Measurements from ENCODE around the gene FADS6.
A peak's percentile ranks its signal among the peaks of the same experiment; 100 is the strongest.

Gene FADS6

GRCh38 chr17:74859459-74860228 lies 33.8 kb downstream of the FADS6 start, which contains the start of gene GRIN2C:
TSS of gene GRIN2C (minus strand) at chr17:74859885. CDS start at chr17:74855092, 4,793 bp downstream.
- peaks cover 66% of the 10 kb centered on the region for H3K27me3 ChIP-seq (ENCODE audit: insufficient read depth, low read length)
- no peak within 1 kb of the TSS for H3K27ac ChIP-seq (ENCODE audit: low read depth, low read length)
- no peaks in the 10 kb centered on the region for H3K36me3 ChIP-seq (ENCODE audit: insufficient read depth, low read length)
- no peaks in the 10 kb centered on the region for H3K79me2 ChIP-seq (ENCODE audit: control insufficient read depth, insufficient read depth, low read length, unreplicated experiment)
- H2AFZ ChIP-seq (ENCODE audit: low read length, unreplicated experiment) = no peak within 1 kb of the TSS
- peaks cover 7% of the 10 kb centered on the region for H3K4me1 ChIP-seq (ENCODE audit: control insufficient read depth, insufficient read depth, low read length, unreplicated experiment)
- 0 out of 2 replicates have a peak within 1 kb of the TSS, but pooled peaks have one; percentile 9 for H3K4me3 ChIP-seq (ENCODE audit: low read depth, low read length)

DNA sequence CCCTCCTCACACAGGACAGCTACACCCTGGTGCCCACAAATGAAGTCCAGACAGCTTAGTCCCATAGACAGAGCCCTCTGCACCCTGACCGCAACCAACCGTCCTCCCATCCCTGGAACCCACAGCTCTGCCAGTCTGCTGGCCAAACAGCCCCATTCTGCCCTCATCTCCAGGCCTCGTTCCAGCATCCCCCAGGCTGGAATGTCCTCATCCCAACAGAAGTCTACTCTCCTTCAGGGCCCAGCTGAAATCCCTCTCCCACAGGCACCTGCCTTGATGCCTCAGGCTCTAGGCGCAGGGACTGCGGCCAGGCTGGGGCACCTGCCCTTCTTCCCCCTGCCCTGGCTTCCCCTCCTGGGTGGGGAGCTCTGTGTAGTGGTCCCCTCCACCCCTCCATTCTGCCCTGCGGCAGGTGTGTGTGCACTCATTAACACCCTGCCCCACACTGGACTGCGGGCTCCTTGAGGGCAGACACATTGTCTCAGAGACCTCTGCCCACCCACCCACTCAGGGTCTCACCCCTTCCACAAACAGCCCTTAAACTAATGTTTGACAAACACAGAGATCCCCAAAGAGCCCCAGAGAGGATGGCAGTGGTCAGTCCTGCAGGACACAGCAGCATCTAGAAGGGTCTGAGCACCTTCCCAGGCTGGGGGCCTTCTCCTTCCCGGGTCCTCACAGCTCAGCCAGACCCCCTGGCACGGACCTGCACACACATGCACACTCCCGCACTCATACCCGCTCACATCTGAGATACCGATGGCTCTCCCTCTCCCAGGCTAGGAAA lies 34.6 kb downstream of the FADS6 start:
- Histone ChIP-seq H3K36me3 (ENCODE audit: insufficient read depth, low read length) (no peaks in the 10 kb centered on the region), H3K27me3 (ENCODE audit: insufficient read depth, low read length) (peaks cover 74% of the 10 kb centered on the region), H3K27ac (ENCODE audit: low read depth, low read length) (no peak overlapping the region), H3K4me3 (ENCODE audit: low read depth, low read length) (no peak overlapping the region), H3K4me1 (ENCODE audit: control insufficient read depth, insufficient read depth, low read length, unreplicated experiment) (peaks cover 7% of the 10 kb centered on the region), H3K79me2 (ENCODE audit: control insufficient read depth, insufficient read depth, low read length, unreplicated experiment) (no peaks in the 10 kb centered on the region), H2AFZ (ENCODE audit: low read length, unreplicated experiment) (no peak overlapping the region)

GRCh38 chr17:74857191-74857590 lies 36.2 kb downstream of the FADS6 start:
- no peak overlapping the region for H3K27ac ChIP-seq (ENCODE audit: low read depth, low read length)
- no peak overlapping the region for H2AFZ ChIP-seq (ENCODE audit: low read length, unreplicated experiment)
- no peaks in the 10 kb centered on the region for H3K79me2 ChIP-seq (ENCODE audit: control insufficient read depth, insufficient read depth, low read length, unreplicated experiment)
- peaks cover 7% of the 10 kb centered on the region for H3K4me1 ChIP-seq (ENCODE audit: control insufficient read depth, insufficient read depth, low read length, unreplicated experiment)
- peaks cover 87% of the 10 kb centered on the region for H3K27me3 ChIP-seq (ENCODE audit: insufficient read depth, low read length)
- H3K36me3 ChIP-seq (ENCODE audit: insufficient read depth, low read length) = no peaks in the 10 kb centered on the region
- H3K4me3 ChIP-seq (ENCODE audit: low read depth, low read length) = no peak overlapping the region

GRCh38 chr17:74856112-74856511 lies 37.3 kb downstream of the FADS6 start:
- peaks cover 89% of the 10 kb centered on the region for H3K27me3 ChIP-seq (ENCODE audit: insufficient read depth, low read length)
- no peak overlapping the region for H3K27ac ChIP-seq (ENCODE audit: low read depth, low read length)
- H2AFZ ChIP-seq (ENCODE audit: low read length, unreplicated experiment) = no peak overlapping the region
- no peaks in the 10 kb centered on the region for H3K79me2 ChIP-seq (ENCODE audit: control insufficient read depth, insufficient read depth, low read length, unreplicated experiment)
- peaks cover 2% of the 10 kb centered on the region for H3K4me1 ChIP-seq (ENCODE audit: control insufficient read depth, insufficient read depth, low read length, unreplicated experiment)
- no peak overlapping the region for H3K4me3 ChIP-seq (ENCODE audit: low read depth, low read length)
- no peaks in the 10 kb centered on the region for H3K36me3 ChIP-seq (ENCODE audit: insufficient read depth, low read length)

DNA sequence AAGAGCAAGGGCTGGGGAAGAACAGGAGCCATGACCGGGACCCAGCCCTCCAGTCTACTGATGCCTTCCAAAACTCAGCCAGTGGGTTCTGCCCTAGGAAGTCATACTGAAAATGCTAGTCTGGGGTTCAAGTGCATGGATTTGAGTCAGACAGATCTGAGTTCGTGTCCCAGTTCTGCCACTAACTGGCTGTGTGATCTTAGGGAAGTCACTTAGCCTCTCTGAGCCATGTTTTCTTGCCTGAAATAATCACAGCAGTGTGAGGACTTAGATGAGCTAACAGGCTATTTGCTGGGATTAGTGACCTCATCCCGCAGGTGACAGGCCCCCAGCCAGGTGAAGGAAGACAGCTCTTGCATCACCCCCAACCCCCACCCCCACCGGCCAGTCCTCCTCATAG lies 38.1 kb downstream of the FADS6 start:
- no peaks in the 10 kb centered on the region for H3K36me3 ChIP-seq (ENCODE audit: insufficient read depth, low read length)
- no peaks in the 10 kb centered on the region for H3K4me1 ChIP-seq (ENCODE audit: control insufficient read depth, insufficient read depth, low read length, unreplicated experiment)
- no peak overlapping the region for H3K4me3 ChIP-seq (ENCODE audit: low read depth, low read length)
- H3K27ac ChIP-seq (ENCODE audit: low read depth, low read length) = no peak overlapping the region
- H3K79me2 ChIP-seq (ENCODE audit: control insufficient read depth, insufficient read depth, low read length, unreplicated experiment) = no peaks in the 10 kb centered on the region
- H2AFZ ChIP-seq (ENCODE audit: low read length, unreplicated experiment) = no peak overlapping the region
- H3K27me3 ChIP-seq (ENCODE audit: insufficient read depth, low read length) = peaks cover 88% of the 10 kb centered on the region

DNA sequence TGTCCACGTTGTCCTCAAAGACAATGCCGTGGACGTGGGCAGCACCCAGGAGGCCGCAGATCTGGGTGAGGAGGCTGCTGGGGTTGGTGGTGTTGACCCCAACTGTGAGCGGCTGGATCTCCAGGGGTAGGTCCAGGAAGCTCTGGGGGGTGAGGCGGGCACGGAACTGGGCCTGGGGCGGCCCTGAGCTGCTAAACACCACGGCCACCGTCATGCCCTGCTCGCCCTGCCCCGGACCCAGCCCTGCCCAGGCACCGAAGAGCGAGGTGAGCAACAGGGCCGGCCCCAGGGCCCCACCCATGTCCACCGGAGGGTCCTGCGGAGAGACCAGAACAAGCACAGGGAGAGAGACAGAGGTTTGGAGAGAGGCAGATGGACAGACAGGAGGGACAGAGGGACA lies 38.6 kb downstream of the FADS6 start:
- Histone ChIP-seq H3K36me3 (ENCODE audit: insufficient read depth, low read length) (no peaks in the 10 kb centered on the region), H3K4me1 (ENCODE audit: control insufficient read depth, insufficient read depth, low read length, unreplicated experiment) (no peaks in the 10 kb centered on the region), H3K4me3 (ENCODE audit: low read depth, low read length) (no peak overlapping the region), H3K79me2 (ENCODE audit: control insufficient read depth, insufficient read depth, low read length, unreplicated experiment) (no peaks in the 10 kb centered on the region), H3K27ac (ENCODE audit: low read depth, low read length) (no peak overlapping the region), H3K27me3 (ENCODE audit: insufficient read depth, low read length) (peaks cover 83% of the 10 kb centered on the region), H2AFZ (ENCODE audit: low read length, unreplicated experiment) (no peak overlapping the region)

DNA sequence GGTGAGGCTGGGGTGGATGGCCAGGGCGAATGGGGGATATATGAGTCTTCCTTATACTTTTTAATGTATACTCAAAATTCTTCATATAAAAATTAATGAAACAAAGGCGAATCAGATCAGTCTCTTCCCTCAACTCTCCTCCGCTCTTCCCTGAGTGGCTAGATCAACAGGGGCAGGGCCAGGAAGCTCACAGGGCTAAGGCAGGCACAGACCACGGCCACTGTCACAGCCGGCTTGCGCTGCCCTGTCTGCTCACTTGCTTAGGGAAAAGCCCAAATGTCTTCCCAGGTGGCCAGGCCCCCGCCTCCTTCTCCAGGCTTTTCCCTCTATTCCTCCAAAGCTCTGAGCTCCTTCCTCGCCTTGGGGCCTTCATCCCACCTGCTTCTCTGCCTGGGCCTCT lies 39.8 kb downstream of the FADS6 start:
- Histone ChIP-seq H3K36me3 (ENCODE audit: insufficient read depth, low read length) (no peaks in the 10 kb centered on the region), H3K4me1 (ENCODE audit: control insufficient read depth, insufficient read depth, low read length, unreplicated experiment) (no peaks in the 10 kb centered on the region), H3K27ac (ENCODE audit: low read depth, low read length) (no peak overlapping the region), H3K4me3 (ENCODE audit: low read depth, low read length) (no peak overlapping the region), H3K79me2 (ENCODE audit: control insufficient read depth, insufficient read depth, low read length, unreplicated experiment) (no peaks in the 10 kb centered on the region), H2AFZ (ENCODE audit: low read length, unreplicated experiment) (no peak overlapping the region), H3K27me3 (ENCODE audit: insufficient read depth, low read length) (peaks cover 72% of the 10 kb centered on the region)

- Histone ChIP-seq H3K27me3 (ENCODE audit: insufficient read depth, low read length) (peaks cover 69% of the 10 kb centered on the region), H2AFZ (ENCODE audit: low read length, unreplicated experiment) (no peak overlapping the region), H3K4me3 (ENCODE audit: low read depth, low read length) (peak overlapping the region; percentile 59)
These were observed 40.4 kb downstream of the FADS6 start for GRCh38 chr17:74853048-74853397.

GRCh38 chr17:74852237-74853047 lies 41.0 kb downstream of the FADS6 start:
- no peak overlapping the region for H2AFZ ChIP-seq (ENCODE audit: low read length, unreplicated experiment)
- peak overlapping the region; percentile 59 for H3K4me3 ChIP-seq (ENCODE audit: low read depth, low read length)
- peaks cover 63% of the 10 kb centered on the region for H3K27me3 ChIP-seq (ENCODE audit: insufficient read depth, low read length)

More at GRCh38 chr17:74853048-74853397, 40.4 kb downstream of the FADS6 start:
- Histone ChIP-seq H3K27ac (ENCODE audit: low read depth, low read length) (no peak overlapping the region), H3K79me2 (ENCODE audit: control insufficient read depth, insufficient read depth, low read length, unreplicated experiment) (no peaks in the 10 kb centered on the region), H3K4me1 (ENCODE audit: control insufficient read depth, insufficient read depth, low read length, unreplicated experiment) (no peaks in the 10 kb centered on the region), H3K36me3 (ENCODE audit: insufficient read depth, low read length) (no peaks in the 10 kb centered on the region)

GRCh38 chr17:74851612-74852236 lies 41.7 kb downstream of the FADS6 start:
- H3K4me3 ChIP-seq (ENCODE audit: low read depth, low read length) = 0 out of 2 replicates have a peak overlapping the region, but pooled peaks have one; percentile 59

More at GRCh38 chr17:74852237-74853047, 41.0 kb downstream of the FADS6 start:
- Histone ChIP-seq H3K27ac (ENCODE audit: low read depth, low read length) (no peak overlapping the region), H3K4me1 (ENCODE audit: control insufficient read depth, insufficient read depth, low read length, unreplicated experiment) (no peaks in the 10 kb centered on the region), H3K79me2 (ENCODE audit: control insufficient read depth, insufficient read depth, low read length, unreplicated experiment) (no peaks in the 10 kb centered on the region), H3K36me3 (ENCODE audit: insufficient read depth, low read length) (no peaks in the 10 kb centered on the region)

More at GRCh38 chr17:74851612-74852236, 41.7 kb downstream of the FADS6 start:
- H3K27ac ChIP-seq (ENCODE audit: low read depth, low read length) = no peak overlapping the region
- H3K27me3 ChIP-seq (ENCODE audit: insufficient read depth, low read length) = peaks cover 56% of the 10 kb centered on the region
- no peaks in the 10 kb centered on the region for H3K36me3 ChIP-seq (ENCODE audit: insufficient read depth, low read length)
- H3K79me2 ChIP-seq (ENCODE audit: control insufficient read depth, insufficient read depth, low read length, unreplicated experiment) = no peaks in the 10 kb centered on the region
- H2AFZ ChIP-seq (ENCODE audit: low read length, unreplicated experiment) = no peak overlapping the region
- H3K4me1 ChIP-seq (ENCODE audit: control insufficient read depth, insufficient read depth, low read length, unreplicated experiment) = no peaks in the 10 kb centered on the region
